Astrocyte of the cerebellum (primary cell): ENCODE measurements around the gene SLC38A10.

ENCODE experiments used
- DNase-seq: peaks from one replicate; pipeline ENCODE4 v3.0.0-alpha.2; 2011; ENCODE audit warnings: low read depth
- H3K4me3 ChIP-seq: 2 replicates; pipeline ENCODE4 v1.5.1; 2011; ENCODE audit warnings: mild to moderate bottlenecking, low read depth, low read length, moderate library complexity
- in situ Hi-C: cut with HindIII; loops from 2 replicates; pipeline ENCODE4 v1.10.0; 2017; ENCODE audit warnings: low sequenced_read_pairs
- TF ChIP-seq, protein P1 (sequence below): IDR thresholded peaks from 2 replicates; pipeline ENCODE4 v1.5.1; 2012; ENCODE audit warnings: low read length, low read depth, moderate library complexity, mild to moderate bottlenecking; ENCODE audit errors: missing control alignments

Gene SLC38A10

GRCh38 chr17:81234940-81235821, 59.9 kb downstream of the SLC38A10 start:
- H3K4me3 ChIP-seq = no peak overlapping the region
- no peak for DNase-seq
- in situ Hi-C loops = no loop called here
- TF ChIP-seq, protein P1, sequence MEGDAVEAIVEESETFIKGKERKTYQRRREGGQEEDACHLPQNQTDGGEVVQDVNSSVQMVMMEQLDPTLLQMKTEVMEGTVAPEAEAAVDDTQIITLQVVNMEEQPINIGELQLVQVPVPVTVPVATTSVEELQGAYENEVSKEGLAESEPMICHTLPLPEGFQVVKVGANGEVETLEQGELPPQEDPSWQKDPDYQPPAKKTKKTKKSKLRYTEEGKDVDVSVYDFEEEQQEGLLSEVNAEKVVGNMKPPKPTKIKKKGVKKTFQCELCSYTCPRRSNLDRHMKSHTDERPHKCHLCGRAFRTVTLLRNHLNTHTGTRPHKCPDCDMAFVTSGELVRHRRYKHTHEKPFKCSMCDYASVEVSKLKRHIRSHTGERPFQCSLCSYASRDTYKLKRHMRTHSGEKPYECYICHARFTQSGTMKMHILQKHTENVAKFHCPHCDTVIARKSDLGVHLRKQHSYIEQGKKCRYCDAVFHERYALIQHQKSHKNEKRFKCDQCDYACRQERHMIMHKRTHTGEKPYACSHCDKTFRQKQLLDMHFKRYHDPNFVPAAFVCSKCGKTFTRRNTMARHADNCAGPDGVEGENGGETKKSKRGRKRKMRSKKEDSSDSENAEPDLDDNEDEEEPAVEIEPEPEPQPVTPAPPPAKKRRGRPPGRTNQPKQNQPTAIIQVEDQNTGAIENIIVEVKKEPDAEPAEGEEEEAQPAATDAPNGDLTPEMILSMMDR = no peak

DNA sequence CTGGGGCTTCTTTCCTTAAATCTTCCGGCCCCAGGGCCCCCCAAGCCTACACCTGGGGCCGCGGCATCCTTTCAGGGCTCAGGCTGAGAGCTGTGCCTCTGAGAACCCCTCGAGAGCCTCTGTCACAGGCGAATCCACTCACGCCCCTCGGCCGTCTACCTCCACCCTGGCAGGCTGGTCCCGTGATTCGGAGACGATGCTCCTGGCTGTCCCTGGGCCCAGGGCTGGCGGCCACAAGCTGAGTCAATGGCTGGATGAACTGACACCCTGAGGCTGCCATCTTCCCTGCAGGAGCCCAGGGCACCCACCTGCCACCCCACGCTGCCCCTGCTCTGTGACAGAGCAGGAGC, 60.6 kb downstream of the SLC38A10 start:
- DNase-seq = no peak
- in situ Hi-C loops = no loop called here
- TF ChIP-seq, protein P1 = no peak
- no peak overlapping the region for H3K4me3 ChIP-seq

- no peak overlapping the region for H3K4me3 ChIP-seq
- in situ Hi-C loops = no loop called here
- TF ChIP-seq, protein P1 = no peak
- no peak for DNase-seq
Observed at GRCh38 chr17:81233811-81234505, 61.1 kb downstream of the SLC38A10 start.

DNA sequence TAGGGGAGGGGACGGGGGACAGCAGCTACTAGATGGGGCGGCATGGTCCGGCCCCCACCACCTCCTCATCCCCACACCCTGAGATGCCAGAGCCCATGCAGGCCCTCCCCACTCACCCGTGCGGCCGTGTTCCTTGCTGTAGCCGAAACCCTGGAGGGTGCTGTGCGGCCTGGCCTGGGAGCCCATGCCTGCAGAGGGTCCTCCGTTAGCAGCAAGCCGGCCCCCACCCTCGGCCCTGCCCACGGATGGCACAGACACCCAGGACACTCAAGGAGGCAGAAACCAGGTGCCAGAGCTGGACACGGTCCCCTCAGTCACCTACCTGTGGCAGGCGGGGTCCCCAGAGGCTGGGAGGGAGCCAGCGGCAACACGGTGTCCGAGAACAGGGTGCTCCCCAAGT, 61.8 kb downstream of the SLC38A10 start:
- TF ChIP-seq, protein P1 = no peak
- in situ Hi-C loops = no loop called here
- H3K4me3 ChIP-seq = no peak overlapping the region
- DNase-seq = no peak

DNA sequence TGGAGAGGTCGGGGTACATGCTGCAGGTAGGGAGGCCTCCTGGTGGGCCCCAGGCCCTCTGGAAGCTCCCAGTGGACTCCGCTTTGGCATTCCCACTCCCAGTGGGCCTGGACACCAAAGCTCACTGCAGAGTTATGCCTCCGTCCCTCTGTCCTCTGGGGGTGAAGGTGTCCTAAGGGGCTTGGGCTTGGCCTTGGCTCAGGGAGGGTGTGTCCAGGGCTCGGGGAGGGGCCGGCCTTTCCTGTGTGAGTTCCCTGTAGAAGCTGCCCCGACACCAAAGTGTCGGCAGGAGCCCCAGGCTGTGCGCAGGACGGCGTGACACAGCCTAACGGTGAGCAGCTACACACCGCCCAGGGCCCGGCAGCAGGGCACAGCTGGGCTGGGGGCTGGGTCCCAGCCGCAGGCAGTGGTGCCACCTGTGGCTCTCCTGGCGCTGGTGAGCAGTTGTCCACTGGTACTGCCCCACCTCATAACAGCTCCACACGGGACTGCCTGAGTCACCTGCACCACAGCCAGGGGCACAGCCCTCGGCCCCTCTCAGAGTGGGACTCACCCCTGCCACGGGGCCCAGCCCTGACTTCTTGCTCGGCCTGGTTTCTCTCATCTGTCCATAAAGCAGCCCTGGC, 62.4 kb downstream of the SLC38A10 start:
- TF ChIP-seq, protein P1 = no peak
- no peak for DNase-seq
- H3K4me3 ChIP-seq = no peak overlapping the region
- in situ Hi-C loops = no loop called here

DNA sequence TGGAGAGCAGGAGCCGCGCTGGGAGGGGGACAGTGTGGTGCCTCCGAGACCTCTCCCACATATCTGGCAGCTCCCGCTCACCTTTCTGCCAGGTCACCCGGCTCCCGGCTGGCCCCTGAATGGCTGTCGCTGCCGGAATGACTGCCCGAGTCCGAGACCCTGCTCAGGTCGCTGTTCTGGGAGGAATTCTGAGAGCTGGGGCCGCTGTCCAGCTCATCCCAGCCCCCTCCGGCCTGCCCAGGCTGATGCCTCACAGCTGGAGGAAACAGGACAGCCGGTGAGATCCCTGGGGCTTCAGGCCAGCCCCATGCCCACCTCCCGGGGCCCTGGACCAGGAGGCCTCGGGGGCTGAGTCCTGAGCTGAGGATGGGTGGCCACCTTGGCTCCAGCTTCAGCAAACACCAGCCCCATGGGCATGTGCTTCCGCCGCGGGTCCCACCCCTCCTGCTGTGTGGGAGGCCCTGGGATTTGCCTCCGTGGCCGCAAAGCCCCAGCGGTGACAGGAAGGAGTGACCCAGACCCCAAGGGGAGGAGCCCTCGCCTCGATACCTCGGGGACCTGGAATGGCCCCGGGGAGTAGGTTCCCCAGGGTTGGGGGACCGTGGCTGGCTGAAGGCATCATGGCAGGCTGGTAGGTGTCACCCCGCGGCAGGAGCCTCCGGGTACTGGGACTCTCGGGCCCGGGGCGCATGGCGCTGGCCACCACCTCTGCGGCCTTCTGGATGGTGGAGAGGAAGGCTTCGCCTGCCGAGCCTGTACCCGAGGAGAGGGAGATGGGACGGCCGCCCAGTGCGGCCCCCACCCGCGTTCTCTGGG, 63.1 kb downstream of the SLC38A10 start:
- TF ChIP-seq, protein P1 = no peak
- in situ Hi-C loops = no loop called here
- H3K4me3 ChIP-seq = no peak overlapping the region
- no peak for DNase-seq
